MCF 10A (cell line): ENCODE measurements around the gene SH3BP1. TPM values are rescaled to one million over a fixed set of nuclear protein-coding genes. Genes with fewer than 3 reads are reported as not detected.
A peak's percentile ranks its signal among the peaks of the same experiment; 100 is the strongest.

Source experiments
- BruUV-seq: library from RNA; stranded (reverse); fragments of 400-500 nt; replicated peaks from 2 replicates; lab custom pipeline; 2021; lab: Mats Ljungman, UMichigan
- CTCF ChIA-PET: fragments of 300-600 bp; sonication (Branson Sonifier 250); formaldehyde crosslinking; extraction: SDS; loops from one replicate; lab custom pipeline; 2021; ENCODE audit warnings: antibody characterized with exemption, inconsistent platforms; lab: Yijun Ruan, JAX
- POLR2A ChIA-PET: fragments of 300-600, 350-650 bp; sonication (Branson Sonifier 250); formaldehyde crosslinking; extraction: SDS; loops from one replicate; lab custom pipeline; 2020; ENCODE audit warnings: antibody characterized with exemption, inconsistent platforms; lab: Yijun Ruan, JAX
- DNase-seq: peaks from one replicate; pipeline ENCODE4 v3.0.0-alpha.2; 2018; ENCODE audit not compliant: unreplicated experiment
- H3K27ac Mint-ChIP-seq: one replicate; pipeline ENCODE4 v1.8.0; 2022; ENCODE audit warnings: mild to moderate bottlenecking, low read depth, mixed read lengths; ENCODE audit not compliant: unreplicated experiment
- H3K27me3 Mint-ChIP-seq: one replicate; pipeline ENCODE4 v1.8.0; 2022; ENCODE audit warnings: mixed read lengths; ENCODE audit not compliant: insufficient read depth, unreplicated experiment
- H3K36me3 Mint-ChIP-seq: one replicate; pipeline ENCODE4 v1.8.0; 2022; ENCODE audit warnings: mild to moderate bottlenecking, moderate library complexity, mixed read lengths; ENCODE audit not compliant: insufficient read depth, unreplicated experiment
- H3K4me1 Mint-ChIP-seq: one replicate; pipeline ENCODE4 v1.8.0; 2022; ENCODE audit warnings: mixed read lengths; ENCODE audit not compliant: insufficient read depth, unreplicated experiment
- H3K4me3 Mint-ChIP-seq: one replicate; pipeline ENCODE4 v1.8.0; 2022; ENCODE audit warnings: mild to moderate bottlenecking, moderate library complexity, mixed read lengths; ENCODE audit not compliant: unreplicated experiment
- H3K9me3 Mint-ChIP-seq: one replicate; pipeline ENCODE4 v1.8.0; 2022; ENCODE audit warnings: mixed read lengths; ENCODE audit not compliant: unreplicated experiment
- CTCF ChIP-seq: fragments of 200-600 bp; IDR thresholded peaks from one replicate; pipeline ENCODE4 v1.8.0; 2022; ENCODE audit warnings: antibody characterized with exemption, mild to moderate bottlenecking; ENCODE audit not compliant: unreplicated experiment
- intact Hi-C: fragments of 100-400 bp; cut with micrococcal nuclease; formaldehyde crosslinking; loops from 2 replicates; pipeline ENCODE4 v1.14.1; 2022
- total RNA-seq: library from RNA; stranded (reverse); gene quantifications from 2 replicates; pipeline ENCODE4 v1.2.3, GENCODE V29; 2022

The SH3BP1 gene
- total RNA-seq, 1 experiment from 2014 or later: 1.5 TPM

GRCh38 chr22:37672920-37673455 is 33.5 kb downstream of the SH3BP1 start:
- BruUV-seq: no TSS peak
- intact Hi-C loops: no loop called here
- Mint-ChIP-seq H3K4me1 (peaks cover 20% of the 10 kb centered on the region), H3K36me3 (peaks cover 20% of the 10 kb centered on the region), H3K9me3 (no peaks in the 10 kb centered on the region), H3K27ac (no peak overlapping the region), H3K4me3 (no peak overlapping the region), H3K27me3 (no peaks in the 10 kb centered on the region)
- CTCF ChIA-PET: interaction anchor here (0.6 to 2.0 kb wide), 3 partner anchors 30 to 1351 kb away, joined by 3 to 8 read pairs (median 4); no protein-coding TSS in a partner anchor
- POLR2A ChIA-PET: interaction anchor here (5.1 kb wide), 1 partner anchor 14 kb away, joined by 49 read pairs; the partner anchor contains the start of gene PDXP
- TF ChIP-seq CTCF: no peak
- DNase-seq: no peak

GRCh38 chr22:37674248-37674647 is 34.8 kb downstream of the SH3BP1 start:
- intact Hi-C loops: loop anchor here (2.0 kb wide), 1 partner anchor 79 kb away; no protein-coding TSS in a partner anchor
- Mint-ChIP-seq H3K27ac (no peak overlapping the region), H3K27me3 (no peaks in the 10 kb centered on the region), H3K36me3 (peaks cover 24% of the 10 kb centered on the region), H3K9me3 (no peaks in the 10 kb centered on the region), H3K4me1 (peaks cover 22% of the 10 kb centered on the region), H3K4me3 (peak overlapping the region; percentile 75)
- CTCF ChIA-PET: interaction anchor here (0.8 to 2.0 kb wide), 2 partner anchors 12 to 31 kb away, joined by 4 to 8 read pairs; partner anchors contain the start of gene NOL12
- POLR2A ChIA-PET: interaction anchor here (1.1 to 5.1 kb wide), 6 partner anchors 10 to 134 kb away, joined by 3 to 49 read pairs (median 16); partner anchors contain the start of genes GGA1, NOL12 and PDXP
- TF ChIP-seq CTCF: no peak
- no TSS peak for BruUV-seq
- DNase-seq: no peak

- intact Hi-C loops: loop anchor here (1.0 to 5.0 kb wide), 3 partner anchors 32 to 78 kb away; partner anchors contain the start of gene GGA1
- TF ChIP-seq CTCF: no peak
- TSS peak; percentile 74 for BruUV-seq
These were observed 35.8 kb downstream of the SH3BP1 start, which contains the start of gene LGALS1 for GRCh38 chr22:37674951-37675929. LGALS1 (plus strand) TSS chr22:37675636; CDS start chr22:37675703, 67 bp downstream.

More at GRCh38 chr22:37674951-37675929, 35.8 kb downstream of the SH3BP1 start, which contains the start of gene LGALS1:
- POLR2A ChIA-PET: interaction anchor here (0.6 to 5.1 kb wide), 12 partner anchors 9 to 133 kb away, joined by 3 to 49 read pairs (median 6); partner anchors contain the start of genes GCAT, GGA1, NOL12 and PDXP
- no peaks in the 10 kb centered on the region for H3K9me3 Mint-ChIP-seq
- H3K4me1 Mint-ChIP-seq: peaks cover 22% of the 10 kb centered on the region
- peaks cover 31% of the 10 kb centered on the region for H3K36me3 Mint-ChIP-seq
- H3K4me3 Mint-ChIP-seq: peak within 1 kb of the TSS; percentile 75
- CTCF ChIA-PET: interaction anchor here (0.5 to 2.6 kb wide), 8 partner anchors 11 to 117 kb away, joined by 3 to 11 read pairs (median 3); partner anchors contain the start of gene NOL12
- DNase-seq: peak; percentile 95
- no peak within 1 kb of the TSS for H3K27ac Mint-ChIP-seq
- H3K27me3 Mint-ChIP-seq: no peaks in the 10 kb centered on the region
